HG03460 (cell line): ENCODE results near the gene OLIG1.

ENCODE experiments used
- ATAC-seq: cut with Tn5 transposase; IDR thresholded peaks from one replicate; pipeline ENCODE4 v1.9.1; 2021; ENCODE audit not compliant: unreplicated experiment

The OLIG1 gene

DNA sequence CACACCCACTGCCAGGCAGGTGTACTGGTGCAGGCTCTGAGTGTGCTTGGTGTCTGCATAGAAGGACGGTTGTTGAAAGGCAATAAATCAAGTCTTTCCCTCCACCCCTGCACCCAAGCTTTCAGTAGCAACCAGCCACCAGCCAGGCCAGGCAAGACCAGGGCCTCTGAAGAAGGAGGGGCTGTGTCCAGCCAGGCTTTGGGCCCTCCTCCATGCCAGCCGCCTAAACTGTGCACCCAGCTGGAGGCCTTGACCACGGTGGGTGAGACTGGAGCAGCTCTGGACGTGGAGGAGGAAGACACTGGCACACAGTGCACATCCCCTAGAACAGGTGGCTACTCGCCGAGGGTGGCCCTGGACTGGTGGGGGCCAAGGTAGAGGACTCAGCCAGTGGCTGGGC lies 39.3 kb upstream of the OLIG1 start:
- ATAC-seq = no peak

DNA sequence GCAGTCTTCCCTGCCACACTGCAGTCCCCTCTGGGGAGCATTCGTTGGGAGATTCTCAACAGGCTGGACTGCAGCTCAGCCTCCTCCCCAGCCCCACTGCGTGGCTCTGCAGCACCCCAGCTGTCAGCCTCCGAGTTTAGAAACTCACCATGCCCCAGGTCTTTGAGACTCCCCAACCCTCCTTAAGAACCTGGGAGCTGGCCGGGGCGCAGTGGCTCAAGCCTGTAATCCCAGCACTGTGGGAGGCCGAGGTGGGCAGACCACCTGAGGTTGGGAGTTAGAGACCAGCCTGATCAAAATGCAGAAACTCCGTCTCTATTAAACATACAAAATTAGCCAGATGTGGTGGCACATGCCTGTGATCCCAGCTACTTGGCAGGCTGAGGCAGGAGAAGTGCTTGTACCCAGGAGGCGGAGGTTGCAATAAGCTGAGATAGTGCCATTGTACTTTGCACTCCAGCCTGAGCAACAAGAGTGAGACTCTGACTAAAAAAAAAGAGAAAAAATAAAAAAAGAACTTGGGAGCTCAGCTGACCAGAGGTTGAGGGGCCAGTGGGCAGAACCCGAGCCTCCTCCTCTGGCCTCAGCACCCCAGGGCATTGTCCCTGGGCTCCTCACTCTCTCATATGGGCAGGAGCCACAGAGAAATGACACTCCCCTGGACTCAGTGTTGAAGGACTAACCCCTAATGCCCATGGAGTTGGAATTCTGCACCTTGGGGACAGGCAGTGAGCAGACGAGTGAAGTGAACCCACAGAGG lies 38.6 kb upstream of the OLIG1 start:
- ATAC-seq = no peak

DNA sequence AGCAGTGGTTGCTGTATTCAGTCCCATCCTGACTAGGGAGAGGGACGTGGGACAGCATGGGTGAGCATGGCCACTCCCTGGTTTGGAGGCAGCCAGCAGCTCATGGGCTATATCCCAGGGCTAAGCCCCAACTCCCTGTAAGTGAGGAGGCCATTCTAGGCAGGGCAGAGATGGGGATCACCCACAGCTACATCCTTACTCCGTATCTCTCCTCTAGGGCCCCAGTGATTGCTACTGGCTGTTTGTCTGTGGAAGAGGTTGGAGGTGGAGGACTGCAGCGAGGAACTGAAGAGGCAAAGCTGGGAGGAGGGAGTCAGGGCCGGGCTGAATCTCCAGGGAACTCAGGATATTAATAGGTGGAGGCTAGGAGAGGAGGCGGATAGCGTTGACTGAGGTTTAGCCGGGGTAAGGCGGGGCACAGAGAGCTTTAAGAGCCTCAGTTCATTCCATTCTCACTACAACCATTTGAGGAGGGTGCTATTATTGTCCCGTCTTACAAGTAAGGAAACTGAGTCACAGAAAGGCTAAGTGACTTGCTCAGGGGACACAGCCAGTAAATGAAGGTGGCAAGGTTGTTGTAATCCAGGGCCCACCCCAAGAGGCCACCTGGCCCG lies 37.4 kb upstream of the OLIG1 start:
- no peak for ATAC-seq

DNA sequence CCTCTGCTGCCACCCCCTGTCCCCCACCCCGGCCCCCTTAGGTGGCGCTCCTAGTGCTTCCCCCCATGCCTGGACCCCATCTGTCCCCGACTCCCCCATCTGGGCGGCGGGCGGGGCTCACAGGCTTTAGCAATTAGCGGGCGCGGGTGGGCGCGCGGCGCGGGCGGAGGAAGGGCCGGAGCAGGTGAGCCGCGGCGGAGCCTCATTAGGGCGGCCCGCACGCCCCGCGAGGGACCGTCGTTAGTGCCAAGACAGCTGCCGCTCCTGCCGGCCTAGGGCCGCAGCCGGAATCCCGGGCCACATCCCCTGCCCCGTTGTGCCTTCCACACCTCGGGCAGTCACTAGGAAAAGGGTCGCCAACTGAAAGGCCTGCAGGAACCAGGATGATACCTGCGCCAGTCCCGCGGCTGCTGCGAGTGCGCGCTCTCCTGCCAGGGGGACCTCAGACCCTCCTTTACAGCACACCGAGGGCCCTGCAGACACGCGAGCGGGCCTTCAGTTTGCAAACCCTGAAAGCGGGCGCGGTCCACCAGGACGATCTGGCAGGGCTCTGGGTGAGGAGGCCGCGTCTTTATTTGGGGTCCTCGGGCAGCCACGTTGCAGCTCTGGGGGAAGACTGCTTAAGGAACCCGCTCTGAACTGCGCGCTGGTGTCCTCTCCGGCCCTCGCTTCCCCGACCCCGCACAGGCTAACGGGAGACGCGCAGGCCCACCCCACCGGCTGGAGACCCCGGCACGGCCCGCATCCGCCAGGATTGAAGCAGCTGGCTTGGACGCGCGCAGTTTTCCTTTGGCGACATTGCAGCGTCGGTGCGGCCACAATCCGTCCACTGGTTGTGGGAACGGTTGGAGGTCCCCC lies 36.6 kb upstream of the OLIG1 start:
- ATAC-seq = no peak

DNA sequence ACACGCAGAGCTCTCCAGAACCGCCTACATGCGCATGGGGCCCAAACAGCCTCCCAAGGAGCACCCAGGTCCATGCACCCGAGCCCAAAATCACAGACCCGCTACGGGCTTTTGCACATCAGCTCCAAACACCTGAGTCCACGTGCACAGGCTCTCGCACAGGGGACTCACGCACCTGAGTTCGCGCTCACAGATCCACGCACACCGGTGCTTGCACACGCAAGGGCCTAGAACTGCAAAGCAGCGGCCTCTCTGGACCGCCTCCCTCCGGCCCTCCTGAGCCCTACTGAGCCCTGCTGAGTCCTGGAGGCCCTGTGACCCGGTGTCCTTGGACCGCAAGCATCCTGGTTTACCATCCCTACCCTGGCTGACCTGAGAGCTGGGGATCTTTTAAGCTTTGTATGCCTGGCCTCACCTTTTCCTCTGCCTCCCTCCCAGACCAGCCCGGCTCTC lies 36.0 kb upstream of the OLIG1 start:
- ATAC-seq = no peak

DNA sequence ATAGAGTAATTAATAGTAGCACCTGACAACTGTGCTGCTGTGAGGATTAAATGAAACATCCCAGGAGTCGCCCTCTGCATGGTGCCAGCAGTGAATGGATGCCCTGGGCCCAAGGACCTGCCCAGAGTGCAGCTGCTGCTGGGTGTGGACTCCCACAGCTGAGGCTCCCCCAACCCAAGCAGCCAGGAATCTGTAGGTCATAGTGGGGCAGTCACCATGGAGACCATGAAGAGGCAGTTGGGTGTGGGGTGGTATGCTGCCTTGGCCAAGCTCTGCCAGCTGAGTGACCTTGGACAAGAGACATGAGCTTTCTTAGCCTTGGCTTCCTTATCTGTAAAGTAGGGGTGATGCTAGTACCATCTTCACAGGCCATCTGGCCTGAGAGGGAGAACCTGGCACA lies 34.8 kb upstream of the OLIG1 start:
- ATAC-seq = no peak

DNA sequence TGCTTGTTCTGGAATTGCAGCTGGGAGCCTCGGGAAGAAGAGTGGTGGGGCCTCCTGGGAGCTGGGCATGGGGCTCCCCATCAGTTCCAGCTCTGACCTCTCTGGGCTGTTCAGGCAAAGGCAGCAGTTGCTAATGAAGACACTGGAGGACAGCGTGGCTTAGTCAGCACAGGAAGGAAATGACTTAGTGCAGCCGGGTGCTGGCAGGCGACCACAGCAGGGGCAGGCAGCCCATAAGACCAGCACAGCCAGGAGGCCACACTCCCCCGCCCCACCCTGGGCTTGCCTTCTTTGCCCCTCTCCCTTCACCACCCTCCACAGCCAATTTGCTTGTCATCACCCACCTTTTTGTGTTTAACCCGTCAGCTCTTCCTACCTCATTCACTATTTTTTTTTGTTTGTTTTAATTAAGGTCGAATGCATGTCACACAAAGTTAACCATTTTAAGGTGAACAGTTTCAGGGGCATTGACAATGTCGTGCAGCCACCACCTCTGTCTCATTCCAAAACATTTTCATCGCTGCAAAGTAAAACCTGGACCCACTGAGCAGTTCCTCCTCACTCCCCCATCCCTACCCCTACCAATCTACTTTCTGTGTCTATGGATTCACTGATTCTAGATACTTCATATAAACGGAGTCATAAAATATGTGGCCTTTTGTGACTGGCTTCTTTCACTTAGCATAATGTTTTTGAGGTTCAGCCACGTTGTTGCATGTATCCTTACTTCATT lies 33.3 kb upstream of the OLIG1 start:
- ATAC-seq = no peak

DNA sequence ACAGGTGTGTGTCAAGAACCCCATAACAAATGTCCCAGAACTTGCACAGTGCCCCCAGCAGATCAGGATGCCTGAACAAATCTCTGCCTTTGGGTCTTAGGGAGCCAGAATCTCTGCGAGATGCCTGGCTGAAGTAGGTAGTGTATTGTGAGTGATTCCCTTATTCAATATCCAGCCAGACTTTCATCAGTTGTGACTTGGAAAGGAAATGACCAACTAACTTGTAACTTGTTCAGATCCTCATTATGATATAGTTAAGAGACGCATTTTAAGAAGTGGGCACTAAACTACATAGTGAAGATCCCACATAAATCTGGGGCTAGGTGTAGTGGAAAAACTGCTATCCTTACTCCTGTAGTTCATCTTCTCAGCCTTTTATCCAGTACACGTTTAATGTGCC lies 32.4 kb upstream of the OLIG1 start:
- no peak for ATAC-seq

DNA sequence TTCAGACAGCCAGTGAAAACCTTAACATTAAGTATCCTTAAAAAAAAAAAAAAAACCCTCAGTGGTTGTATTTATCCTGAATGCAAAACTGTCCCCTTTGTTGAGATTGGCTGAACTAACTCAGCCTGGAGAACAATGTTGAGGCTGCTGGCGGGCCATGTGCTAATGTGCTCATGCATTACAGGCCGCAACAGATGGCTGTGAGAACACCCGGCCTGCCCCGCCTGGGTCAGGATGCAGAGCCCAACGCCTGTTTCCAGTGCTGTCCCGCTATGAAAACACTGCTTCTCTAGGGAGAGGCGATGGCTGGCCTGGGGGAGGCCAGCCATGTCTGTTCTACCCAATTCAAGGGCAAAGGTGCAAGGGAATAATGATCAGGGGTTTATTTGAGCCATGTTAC lies 30.4 kb upstream of the OLIG1 start:
- no peak for ATAC-seq

DNA sequence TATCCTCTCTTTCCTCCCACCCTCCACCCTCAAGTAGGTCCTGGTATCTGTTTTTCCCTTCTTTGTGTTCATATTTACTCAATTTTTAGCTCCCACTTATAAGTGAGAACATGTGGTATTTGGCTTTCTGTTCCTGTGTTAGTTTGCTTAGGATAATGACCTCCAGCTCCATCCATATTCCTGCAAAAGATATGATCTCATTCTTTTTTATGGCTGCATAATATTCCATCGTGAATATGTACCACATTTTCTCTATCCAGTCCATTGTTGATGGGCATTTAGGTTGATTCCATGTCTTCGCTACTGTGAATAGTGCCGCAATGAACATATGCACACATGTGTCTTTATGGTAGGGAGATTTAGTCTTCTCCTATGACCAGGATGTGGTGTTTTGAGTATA lies 29.7 kb upstream of the OLIG1 start:
- no peak for ATAC-seq

DNA sequence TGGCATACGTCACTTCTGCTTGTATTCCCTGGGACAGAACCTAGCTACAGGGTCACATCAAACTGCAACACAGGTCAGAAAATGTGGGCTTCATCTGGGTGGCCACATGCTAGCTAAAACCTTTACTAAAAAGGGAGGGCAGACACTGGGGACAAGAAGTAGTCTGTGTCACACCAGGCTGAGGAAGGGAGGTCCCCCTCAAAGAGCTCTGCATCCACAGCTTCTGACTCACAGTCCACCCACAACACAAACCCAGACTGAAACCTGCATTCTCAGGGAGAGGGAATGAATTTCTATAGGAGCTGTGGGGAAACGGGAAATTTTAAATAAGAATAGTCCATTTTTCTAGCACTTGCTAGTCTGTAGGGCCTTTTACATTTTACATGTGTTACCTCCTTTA lies 28.0 kb upstream of the OLIG1 start:
- ATAC-seq = no peak

DNA sequence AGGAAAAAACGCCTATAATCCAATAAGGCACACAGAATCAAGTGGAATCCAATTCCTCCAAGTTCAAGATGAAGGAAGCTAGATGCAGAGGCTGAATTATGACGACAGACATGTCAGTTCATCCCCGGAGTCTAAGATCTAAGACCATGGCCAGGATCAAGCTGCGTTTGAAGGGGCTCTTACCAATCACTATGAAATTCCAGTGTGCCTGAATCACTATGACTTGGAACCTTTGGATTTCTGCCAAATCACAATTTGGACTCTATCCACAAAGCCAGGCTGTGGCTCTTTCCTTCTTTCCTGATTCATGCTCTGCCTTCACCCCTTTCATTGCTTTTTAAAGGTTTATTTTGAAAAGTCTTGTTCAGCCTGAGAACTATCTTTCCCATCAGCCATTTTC lies 27.1 kb upstream of the OLIG1 start:
- ATAC-seq = no peak

DNA sequence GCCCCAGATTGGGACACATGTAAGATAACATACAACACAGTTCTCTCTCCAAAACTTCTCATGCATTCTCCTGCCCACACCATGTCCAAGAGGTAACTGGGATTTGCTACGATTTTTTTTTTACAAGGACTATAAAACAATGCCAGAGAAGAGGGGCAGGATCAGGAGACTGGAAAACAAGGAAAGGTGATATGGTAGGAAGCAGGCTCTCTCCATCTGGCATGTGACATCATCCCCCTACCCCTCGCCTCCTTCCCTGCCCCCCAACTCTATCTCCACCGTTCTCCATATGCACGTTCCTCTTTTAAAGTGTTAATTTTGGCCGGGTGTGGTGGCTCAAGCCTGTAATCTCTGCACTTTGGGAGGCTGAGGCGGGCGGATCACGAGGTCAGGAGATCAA lies 23.5 kb upstream of the OLIG1 start:
- ATAC-seq = no peak

DNA sequence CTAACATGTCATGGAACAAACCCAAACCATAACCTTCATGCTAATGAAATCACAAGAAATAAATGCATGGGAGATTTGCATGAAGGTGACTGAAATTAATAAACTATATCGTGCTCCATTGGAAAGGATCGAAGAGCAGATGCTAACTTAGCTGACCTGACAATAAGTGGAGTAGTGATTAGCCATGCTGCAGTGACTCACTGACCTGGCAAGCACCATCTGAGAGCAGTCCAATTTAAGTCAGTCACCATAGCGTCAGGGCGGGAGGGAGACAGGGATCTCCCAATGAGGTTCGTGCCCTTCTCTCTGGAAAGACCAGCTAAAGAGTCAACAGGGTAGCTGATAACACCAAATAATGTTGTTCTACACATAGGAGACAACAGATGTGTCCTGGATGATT lies 22.7 kb upstream of the OLIG1 start:
- ATAC-seq = no peak

DNA sequence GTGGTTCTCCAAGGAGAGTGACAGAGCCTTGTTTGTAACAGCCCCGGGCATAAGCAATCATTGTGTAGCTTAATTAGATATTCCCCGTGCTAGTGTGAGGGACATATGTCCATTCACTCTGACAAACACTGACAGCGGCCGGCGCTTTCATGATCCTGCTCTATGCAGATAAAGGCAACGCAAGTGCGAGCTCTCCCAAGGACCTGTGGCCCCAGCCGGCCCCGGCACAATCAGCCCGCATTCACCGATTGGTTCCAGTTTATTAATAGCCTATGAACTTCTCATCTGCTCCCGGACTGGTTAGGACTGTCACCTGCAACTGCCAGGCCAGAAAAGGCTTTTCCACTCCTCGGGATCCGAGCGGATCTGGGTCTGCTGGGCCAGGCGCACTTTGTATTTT lies 18.0 kb upstream of the OLIG1 start:
- ATAC-seq = no peak

DNA sequence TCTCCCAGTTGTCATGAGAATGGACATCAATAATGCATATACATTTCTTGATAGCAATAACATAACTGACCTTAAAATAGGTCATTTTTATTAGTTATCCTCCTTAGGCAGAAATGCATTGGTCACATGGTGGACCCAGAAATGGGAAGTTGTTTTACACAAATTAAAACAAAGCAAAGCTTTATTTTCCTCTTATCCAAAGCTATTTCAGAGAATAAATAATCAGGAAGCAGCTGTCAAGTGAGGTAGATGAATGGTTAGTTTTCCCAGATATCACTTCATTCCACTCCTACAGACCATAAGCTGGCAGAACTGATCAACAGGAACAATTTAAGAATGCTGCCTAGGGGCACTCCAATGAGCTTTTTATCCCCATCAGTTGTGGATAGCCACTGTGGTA lies 16.0 kb upstream of the OLIG1 start:
- no peak for ATAC-seq

DNA sequence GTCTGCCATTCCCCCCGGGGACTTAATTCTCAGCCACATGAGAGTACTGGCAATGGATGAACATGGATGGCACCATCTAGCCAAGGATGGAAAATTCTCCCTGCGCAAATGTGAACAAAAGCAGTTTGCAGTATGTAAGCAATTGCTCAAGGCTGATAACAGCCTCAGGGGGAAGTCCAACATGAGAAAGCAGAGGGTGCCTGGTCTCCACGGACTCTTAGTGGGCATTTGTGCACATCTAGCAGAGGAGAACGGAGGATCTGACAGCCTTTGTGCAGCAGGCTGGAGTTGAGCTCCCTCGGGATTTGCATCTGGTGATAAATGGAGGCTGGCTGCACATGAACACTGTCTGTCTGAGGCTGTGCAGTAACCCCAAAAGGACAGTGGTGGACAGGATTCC lies 13.9 kb upstream of the OLIG1 start:
- ATAC-seq = no peak

DNA sequence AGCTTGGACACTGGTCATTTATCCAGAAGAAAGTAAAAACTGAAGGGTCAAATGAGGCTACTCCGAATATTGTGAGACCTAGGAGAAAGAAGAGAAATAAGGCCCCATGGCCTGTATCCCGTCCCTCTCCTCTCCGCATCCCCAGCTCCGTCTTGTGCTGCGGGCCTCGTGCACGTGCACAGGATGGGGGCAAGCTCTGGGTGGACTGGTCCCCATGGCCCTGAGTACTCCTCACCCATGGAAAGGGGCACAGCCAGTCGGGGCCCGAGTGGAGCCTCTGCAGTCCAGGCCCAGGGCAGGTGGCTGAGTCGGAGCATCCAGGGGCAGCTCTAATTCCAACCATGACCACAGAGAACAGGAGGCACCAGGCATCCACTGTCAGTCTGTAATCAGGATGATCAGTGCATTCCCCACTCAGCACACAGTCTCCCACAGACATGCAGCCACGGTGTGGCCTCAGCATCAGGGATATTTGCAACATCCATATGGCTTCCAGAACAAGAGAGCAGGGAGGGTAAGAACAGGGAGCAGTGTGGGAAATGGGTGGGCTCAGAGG lies 12.5 kb upstream of the OLIG1 start:
- no peak for ATAC-seq

DNA sequence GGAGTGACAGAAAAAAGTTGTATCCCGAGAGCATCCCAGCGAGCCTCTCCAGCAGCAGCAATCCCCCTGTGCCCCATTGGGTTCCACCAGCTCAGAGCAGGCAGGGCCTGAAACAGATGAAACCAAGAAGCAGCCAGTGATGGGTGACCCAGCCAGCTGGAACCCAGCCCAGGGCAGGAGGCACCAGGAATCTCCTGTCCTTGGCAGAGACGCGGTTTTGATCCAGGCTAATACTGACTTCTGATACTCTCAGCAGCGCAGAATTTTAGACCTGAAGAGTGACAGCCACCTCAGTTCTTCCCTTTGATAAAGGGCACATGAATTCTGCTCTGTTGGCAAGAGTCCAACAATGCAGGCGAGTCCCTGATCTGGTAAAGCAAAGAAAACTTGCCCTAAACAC lies 11.4 kb upstream of the OLIG1 start:
- ATAC-seq = no peak

DNA sequence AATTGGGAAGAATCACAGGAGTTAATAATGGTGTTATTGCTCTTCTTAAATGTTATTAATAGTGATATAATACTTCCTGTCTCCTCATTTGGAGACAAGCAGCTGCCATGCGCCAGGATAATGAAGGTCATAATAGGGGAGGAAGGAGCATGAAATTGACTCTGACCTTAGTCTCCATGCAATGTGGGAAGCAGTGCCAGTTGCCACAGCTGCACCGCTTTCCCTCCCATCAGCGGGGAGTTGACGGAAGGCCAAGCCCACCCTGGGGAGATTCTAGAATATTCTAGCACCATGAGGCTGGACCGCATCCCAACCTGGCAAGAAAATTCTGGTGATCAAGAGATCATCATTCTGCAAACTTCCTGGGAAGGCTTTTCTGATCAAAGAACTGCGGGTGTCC lies 11.0 kb upstream of the OLIG1 start:
- no peak for ATAC-seq

DNA sequence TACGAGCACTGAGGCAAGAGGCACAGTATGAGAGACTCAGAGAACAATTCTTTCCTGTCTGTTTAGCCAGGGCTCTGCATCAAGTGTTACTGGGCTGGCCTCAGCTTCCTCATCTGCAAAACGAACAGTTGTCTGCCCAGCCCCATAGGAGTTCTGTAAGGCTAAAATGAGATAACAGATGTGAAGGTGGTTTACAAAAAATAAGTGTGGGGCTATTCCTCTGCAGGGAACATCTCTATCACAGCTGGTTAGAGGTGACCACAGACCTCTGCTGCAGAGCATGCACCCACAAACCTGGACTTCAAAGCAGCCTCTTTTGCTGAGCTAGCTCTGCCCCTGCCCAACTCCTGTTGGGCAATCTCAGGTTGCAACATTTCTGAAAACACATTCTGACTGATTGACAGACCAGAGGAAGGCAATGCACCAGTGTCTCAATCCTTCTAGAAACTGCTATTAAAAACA lies 10.5 kb upstream of the OLIG1 start:
- ATAC-seq = no peak
